HG03469 (cell line): ENCODE data around the gene MC2R.
"Not testable (repeated sequence)": the region's sequence is repeated elsewhere in the genome, so short reads cannot be mapped to it uniquely, and the experiment has no call there.

Experiments used
- ATAC-seq: cut with Tn5 transposase; IDR thresholded peaks from one replicate; pipeline ENCODE4 v1.9.1; 2021; ENCODE audit warnings: mild to moderate bottlenecking, moderate library complexity, moderate number of reproducible peaks; ENCODE audit not compliant: unreplicated experiment

The MC2R gene

DNA sequence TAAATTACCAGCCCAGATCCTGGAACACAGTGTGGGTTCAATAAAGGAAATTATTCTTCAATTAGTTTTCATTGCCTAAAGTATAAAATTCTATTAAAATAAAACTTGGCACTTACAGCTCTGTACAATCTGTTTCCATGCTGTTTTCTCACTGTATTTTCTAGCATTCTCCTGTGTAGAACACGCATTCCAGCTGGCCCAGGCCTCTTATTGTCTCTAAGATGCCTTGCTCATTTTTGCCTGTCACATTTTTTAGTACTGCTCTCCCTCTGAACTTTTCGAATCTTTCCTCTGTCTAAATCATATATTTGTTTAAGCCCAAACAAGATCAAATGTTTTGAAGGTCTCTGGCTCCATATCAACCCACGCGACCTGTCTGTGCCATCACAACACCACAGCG is 20.8 kb downstream of the MC2R start:
- no peak for ATAC-seq

DNA sequence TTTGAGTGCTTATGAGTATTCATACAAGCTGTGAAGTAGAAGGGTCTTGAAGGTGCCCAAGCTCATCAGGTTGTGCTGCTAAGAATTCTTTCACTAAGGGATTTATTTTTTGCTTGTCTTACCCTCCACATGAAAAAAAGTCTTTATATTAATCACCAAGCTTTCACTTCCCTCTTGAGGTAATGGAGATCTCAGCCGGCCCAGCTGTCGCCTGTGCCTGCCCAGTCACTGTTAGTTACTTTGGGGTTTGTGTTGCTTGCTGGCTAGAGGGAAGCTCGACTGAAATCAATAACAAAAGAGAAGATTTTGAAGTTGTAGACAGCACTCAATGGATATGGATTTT is 21.9 kb downstream of the MC2R start:
- ATAC-seq = peak; percentile 99

DNA sequence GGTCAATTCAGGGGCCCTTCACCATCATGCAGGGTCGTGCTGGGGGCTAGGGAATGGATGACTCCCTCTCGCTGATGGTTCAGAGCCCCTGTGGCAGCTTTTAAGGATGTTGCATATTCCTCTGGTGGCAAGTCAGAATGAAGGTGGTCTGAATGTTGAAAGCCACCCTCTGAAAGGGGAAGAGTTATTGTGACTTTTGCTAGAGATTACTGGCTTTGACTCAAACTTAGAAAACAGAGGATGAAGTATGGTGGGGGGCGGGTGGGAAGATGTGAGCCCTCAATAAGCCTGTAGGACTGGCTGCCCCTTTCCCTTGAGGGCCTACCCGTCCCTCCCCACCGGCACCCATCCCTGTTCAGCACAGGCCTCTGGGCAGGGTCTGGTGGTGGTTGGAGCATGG is 23.2 kb downstream of the MC2R start:
- no peak for ATAC-seq

DNA sequence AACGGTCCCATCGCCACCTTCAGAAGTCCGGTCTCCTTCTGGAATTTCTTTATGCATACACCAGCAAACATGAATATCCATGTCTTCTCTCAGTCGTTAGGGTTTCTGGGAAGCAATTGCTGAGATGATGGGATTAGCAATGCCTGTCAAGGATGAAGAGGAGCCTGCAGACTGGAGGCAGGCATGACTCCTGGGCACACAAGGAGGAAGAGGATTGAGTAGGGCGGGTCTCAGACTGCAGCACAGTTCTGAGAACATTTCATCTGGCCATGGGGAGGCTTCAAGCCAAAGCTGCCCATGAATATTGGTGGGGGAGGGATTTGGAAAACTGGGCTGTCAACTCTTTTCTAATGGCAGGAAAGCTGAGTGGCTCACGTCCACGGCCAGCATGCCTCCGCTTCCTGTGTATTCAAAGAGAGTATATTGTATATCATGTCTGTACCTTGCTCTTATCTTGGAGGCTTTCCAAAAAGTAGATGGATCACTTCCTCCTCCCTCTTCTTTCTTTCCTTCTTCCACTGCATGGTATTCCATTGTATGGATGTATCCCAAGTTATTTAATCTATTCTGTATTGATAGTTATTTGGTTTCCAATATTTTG is 24.5 kb downstream of the MC2R start:
- ATAC-seq = no peak

DNA sequence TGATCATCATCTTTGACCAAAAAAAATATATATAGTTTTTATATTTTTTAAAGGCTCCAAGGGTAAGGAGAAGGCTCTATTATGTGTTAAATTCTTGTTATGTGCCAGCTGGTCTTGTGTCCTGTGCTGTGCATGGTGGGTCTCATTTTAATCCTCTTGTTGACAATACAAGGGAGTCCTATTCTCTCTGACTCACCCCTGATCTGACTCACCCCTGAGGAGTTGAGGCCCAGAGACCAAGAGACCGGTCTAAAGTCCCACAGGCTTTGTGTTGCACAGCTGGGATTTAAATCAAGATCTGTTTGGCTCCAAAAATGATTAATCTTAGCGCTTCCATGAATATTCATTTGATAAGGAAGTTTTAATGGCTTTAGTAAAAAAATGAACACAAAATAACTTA is 25.7 kb downstream of the MC2R start:
- no peak for ATAC-seq

DNA sequence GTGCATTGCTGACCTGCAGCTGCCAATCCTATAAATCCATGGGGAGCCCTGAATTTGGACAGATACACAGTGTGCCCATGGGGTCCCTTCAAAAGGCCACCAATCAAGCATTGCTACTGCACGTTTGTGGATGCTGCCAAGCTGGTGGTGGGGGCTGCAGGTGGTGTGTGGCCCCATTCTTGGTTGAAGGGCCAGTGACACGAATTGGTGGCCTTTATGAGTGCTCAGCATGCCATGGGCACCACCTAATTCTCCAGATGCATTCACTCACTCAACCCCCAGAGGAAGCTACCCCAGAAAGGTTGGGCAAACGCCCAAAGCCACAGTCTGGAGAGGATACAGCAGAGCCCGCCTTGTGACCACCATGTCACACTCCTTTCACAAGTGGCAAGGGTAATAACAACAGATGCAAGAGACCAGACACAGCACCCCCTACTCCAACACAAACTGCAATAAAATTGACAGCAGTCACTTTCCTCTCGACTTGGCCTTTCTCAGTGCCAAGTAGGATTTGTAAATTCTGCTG is 27.1 kb downstream of the MC2R start:
- no peak for ATAC-seq

DNA sequence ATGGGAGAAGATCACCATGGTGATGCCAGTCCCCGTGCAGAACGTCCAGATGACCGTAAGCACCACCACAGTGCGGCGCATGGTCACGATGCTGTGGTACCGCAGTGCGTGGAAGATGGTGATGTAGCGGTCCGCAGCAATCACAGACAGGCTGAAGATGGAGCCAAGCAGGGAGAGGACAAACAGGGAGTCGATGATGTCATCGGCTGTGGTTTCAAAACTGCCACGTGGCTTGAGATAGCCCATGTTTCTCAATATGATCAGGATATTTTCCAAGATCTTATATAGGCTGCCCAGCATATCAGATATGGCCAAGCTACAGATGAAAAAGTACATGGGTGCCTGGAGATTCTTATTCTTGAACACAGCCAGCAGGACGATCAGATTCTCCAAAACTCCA is 30.3 kb downstream of the MC2R start:
- no peak for ATAC-seq

DNA sequence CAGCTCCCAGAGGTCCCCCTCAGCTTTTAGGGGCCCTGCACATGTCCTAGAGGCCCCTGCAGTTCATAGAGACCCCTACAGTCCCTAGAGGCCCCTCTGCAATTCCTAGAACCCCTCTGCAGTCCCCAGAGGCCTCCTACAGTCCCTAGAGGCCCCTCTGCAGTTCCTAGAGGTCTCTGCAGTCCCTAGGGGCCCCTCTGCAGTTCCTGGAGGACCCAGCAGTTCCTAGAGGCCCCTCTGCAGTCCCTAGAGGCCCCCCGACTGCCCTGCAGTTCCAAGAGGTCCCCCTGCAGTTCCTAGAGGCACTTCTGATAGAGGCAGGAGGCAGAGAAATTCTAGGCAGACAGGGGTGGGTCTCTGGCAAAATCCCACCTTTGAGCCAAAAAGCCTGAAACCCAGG is 35.4 kb downstream of the MC2R start:
- ATAC-seq = no peak

DNA sequence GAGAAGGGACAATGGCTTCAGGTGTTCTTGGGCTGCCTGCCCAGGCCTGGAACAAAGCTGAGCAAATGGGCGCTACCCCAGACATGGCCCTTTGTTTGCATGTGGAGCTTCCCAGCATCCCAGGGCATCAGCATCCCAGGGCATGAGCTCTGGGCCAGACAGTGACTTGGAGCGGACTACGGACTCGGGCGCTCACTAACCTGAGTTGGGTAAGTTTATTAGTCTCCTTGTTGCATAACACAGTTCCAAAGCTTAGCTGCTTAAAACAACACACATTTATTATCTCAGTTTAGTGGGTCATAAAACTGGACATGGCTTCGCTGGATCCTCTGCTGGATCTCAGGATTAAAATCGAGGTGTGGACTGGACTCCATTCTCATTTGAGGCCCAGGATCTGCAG is 35.8 kb downstream of the MC2R start:
- no peak for ATAC-seq

DNA sequence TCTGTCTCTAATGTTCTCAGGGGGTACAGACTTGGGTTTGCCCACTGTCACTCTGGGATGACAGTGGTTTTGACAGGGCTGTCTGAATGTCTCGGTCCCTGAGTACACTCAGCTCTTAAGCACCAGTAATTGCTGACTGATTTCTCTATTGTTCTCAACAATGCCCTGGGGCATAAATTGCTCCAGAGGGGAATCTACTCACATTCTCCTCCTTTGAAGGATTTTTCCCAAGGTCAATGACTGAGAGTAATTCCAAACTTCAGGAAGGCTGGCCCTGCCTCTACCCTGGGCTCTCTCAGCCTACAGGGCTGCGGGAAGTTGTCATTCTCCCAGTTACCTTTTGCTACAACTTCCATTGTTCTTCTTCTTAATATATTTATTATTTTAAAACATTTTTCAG is 36.5 kb downstream of the MC2R start:
- ATAC-seq = no peak

DNA sequence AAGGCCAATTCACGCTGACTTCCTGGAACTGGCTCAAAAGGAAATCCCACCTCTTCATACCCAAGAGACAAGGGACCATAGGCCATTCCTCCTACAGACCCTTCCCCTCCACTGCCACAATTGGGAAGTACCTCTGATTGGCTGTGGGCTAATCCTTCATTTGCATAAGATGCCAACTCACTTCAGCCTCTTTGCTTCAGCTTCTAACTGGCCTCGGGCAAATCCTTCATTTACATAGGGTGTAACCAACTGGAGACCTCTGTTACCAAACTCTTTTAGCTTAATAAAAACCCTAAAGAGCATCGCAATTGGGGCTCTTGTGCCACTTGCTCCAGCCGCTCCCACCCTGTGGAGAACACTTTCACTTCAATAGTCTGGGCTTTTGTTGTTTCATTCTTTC is 38.2 kb downstream of the MC2R start:
- ATAC-seq = no peak

DNA sequence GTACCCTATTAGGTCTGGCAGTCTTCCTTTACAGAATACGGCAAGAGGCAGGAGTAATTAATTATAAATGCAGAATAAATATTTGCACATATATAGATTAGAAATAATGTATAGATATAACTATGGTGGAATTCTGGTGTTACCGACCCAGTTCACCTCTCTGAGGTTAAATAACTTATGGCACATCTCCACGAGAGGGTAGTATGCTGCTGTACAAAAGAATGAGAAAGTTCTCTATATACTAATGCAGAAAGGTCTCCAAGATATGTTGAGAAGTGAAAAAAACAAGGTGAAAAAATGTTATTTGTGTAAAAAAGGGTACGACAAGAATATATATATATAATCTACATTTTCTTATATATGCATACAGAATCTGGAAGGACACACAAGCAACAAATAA is 40.8 kb downstream of the MC2R start:
- ATAC-seq = no peak

DNA sequence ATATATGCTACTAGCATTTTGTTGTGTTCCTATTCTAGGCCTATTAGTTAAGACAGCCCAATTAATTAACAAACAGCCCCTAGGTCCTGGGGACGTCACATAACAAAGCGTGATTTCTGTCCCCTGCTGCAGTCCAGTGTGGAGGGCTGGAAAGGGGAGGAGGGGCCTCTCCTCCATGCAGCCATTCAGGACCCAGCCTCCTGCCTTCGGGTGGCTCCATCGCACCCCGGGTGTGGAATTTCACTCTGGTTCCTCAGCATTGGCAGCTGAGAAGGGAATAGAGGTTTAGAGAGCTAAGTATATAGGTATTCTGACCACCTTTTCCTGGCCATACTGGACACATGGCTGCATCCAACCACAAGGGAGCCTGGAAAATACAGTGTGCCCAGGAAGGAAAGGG is 42.4 kb downstream of the MC2R start:
- ATAC-seq = no peak

DNA sequence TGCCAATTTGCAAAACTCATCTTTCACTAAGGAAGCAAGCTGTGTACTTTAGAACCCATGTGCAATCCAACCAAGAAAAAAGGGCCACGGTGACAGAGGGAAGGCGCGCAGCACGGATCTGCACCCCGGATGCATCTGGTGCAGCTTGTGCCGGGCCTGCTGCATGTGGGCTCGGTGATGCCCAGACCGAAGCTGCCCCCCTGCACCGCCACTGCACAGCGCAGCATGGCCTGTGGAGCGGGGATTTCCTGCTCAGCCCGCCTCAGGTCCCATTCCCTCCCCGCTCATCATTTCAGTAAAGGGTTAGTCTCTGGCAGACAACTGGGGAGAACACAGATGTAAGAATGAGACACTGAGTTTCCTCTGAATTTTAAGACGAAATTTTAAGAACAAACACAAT is 43.0 kb downstream of the MC2R start:
- no peak for ATAC-seq

DNA sequence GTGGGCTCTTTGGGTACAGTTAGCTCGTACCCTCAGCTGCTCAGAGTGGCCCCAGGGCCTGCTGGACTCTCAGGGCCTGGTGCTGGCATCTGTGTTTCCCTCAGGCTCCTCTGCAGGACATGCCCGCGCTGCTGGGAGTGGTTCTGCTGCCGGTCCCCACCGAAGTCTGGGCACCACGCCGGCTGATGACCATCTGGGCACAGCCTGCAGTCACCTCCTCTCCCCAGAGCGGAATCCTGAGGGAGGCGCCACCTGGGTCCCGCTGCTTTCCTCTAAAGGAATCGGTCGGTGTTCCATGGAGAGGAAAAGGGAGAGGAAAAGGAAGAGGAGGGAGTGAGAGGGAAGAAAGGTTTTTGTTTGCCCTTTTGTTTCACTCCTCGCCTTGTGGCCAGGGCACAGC is 43.6 kb downstream of the MC2R start:
- ATAC-seq = no peak

DNA sequence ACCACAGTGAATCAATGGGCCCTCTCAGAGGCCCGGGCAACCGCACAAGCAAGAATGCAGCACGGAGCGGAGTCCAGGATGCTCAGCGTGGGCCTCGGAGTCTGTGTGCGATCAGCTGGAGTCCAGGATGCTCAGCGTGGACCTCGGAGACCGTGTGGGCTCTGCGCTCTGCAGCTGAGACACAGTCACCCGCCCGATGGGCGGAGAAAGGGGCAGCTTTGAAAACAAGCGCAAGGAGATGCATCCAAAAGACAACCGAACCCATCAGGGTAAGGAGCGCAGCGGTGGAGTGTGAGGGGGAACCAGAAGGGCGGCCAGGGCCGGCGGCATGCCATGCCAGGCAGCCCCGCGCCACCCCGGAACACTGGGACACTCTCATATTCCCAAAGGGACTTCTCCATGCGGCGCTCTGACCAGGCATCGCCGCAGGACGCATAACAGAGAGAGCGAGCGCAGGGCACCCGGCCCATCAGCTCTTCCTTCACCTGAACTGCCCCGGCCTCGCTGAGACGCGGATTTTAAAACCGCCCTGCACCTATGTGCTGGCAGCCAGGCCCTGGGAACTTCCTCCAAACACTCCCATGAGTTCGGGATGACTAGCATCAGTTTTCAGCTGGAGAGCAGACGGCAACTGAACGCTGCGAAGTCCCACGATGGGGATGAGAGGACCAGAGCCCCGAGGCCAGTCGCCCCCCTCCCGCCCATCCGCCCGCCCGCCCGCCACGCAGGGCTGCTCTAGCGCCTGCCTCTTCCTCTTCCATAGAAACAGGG is 46.6 kb downstream of the MC2R start:
- ATAC-seq = no peak

DNA sequence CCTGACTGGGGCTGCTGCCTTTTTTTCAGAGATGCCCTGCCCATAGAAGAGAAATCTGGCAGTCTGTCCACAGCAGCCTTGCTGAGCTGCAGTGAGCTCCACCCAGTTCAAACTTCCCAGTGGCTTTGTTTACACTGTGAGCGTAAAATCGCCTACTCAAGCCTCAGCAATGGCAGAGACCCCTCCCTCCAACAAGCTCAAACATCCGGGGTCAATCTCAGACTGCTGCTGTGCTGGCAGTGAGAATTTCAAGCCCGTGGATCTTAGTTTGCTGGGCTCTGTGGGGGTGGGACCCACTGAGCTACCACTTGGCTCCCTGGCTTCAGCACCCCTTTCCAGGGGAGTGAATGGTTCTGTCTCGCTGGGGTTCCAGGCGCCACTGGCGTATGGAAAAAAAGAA is 52.4 kb downstream of the MC2R start:
- ATAC-seq = not testable (repeated sequence)

DNA sequence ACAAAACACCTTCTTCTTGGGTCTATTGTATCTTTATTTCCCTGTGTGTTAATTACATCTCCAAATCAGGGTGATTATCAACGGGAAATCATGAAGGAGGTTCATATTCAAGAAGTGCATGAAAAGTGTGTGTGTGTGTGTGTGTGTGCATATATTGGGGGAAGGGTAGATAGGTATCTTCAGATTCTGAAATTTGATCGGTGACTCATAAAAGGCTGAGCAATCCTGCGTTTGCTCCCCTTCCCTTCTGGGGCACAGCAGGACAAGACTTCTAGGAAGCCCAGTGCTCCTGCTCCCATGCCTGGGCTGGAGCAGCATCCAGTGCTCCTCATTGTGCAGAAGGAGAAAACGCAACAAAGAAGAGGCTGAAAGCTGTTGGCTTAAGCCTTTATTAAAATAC is 65.5 kb downstream of the MC2R start:
- ATAC-seq = no peak

DNA sequence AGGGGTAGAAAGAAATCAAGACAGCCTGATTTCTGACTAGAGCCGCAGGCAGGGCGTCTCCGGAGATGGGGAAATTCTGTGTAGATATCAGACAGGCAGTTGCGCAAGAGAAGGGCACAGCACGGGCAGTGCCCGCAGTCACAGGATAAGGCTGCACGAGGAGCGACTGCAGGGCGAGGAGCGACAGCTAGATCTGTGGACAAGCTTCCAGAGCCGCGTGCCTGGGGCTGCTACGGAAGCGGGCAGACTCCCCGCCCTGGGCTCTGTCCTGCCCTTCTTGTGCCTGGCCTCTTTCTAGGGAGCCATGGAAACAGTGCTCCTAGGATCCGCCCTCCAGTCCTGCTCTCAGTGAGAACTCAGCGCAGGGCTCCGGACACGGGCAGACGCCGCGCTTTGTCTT is 78.8 kb downstream of the MC2R start:
- ATAC-seq = no peak

DNA sequence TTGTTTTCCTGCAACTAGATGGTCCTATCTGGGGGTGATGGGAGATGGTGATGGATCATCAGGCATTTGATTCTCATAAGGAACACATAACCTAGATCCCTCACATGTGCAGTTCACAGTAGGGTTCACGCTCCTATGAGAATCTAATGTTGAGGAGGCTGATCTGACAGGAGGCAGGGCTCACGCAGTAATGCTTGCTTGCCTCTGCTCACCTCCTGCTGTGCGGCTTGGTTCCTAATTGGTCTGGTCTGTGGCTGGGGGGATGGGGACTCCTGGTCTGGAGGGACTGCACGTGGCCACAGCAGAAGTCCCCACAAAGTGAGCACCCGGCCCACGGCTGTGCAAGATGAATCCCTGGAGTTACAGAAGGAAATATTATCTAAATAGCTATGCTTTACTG is 80.1 kb downstream of the MC2R start:
- no peak for ATAC-seq

DNA sequence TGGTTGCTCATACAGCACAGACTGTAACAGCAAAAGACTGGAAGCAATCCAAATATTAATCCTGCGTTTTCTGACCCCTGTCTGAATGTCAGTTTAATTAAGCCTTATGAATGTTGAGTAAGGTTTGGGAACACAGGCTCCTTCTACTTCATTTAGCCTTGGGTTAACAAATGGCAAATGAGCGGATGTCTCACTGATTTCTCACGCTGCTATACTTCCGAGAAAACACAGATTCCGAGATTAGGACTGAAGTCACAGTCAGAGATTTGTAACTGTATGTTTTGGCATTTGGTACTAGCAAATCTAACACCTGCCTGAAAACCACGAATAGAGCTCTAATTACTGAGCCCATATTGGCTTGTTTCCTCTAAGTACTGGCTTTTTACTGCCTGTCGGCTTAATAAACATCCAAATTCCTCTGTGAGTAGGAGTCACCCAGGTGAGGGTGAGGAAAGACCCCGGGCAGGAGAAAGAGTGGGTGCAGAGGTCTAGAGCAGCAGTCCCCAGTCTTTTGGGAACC is 80.8 kb downstream of the MC2R start:
- no peak for ATAC-seq
